Tibial nerve (tissue), 4 donors: Measurements from ENCODE around the gene HPF1. TPM values are rescaled to one million over a fixed set of nuclear protein-coding genes. Genes with fewer than 3 reads are reported as not detected.

Experiments used
- DNase-seq, 2 donors: peaks; one replicate each; pipeline ENCODE4 v3.0.0-alpha.2; 2019; ENCODE audit warnings: low spot score in 2 of 2
- H3K27ac ChIP-seq, 4 donors: fragments of 200-600 bp; sonication (generic) in 3 of 4; one replicate each; pipeline ENCODE4 v1.5.1; 2017 to 2019; ENCODE audit warnings: mild to moderate bottlenecking in 1 of 4
- H3K27me3 ChIP-seq, 2 donors: fragments of 200-600 bp; sonication (generic) in 1 of 2; one replicate each; pipeline versions ENCODE4 v1.5.1 to v1.6.0; 2017 to 2019
- H3K36me3 ChIP-seq, 3 donors: fragments of 200-600 bp; sonication (generic); one replicate each; pipeline ENCODE4 v1.5.1; 2018 to 2019
- H3K4me1 ChIP-seq, 4 donors: fragments of 200-600 bp; sonication (generic) in 3 of 4; one replicate each; pipeline ENCODE4 v1.5.1; 2017 to 2019
- H3K4me3 ChIP-seq, 4 donors: fragments of 200-600 bp; sonication (generic) in 3 of 4; one replicate each; pipeline ENCODE4 v1.5.1; 2017 to 2019; ENCODE audit warnings: mild to moderate bottlenecking in 1 of 4, moderate library complexity in 1 of 4
- H3K9me3 ChIP-seq, 4 donors: fragments of 200-600 bp; sonication (generic) in 3 of 4; one replicate each; pipeline ENCODE4 v1.5.1; 2017 to 2019
- EP300 ChIP-seq, 2 donors: sonication (generic); formaldehyde crosslinking; IDR thresholded peaks; one replicate each; pipeline ENCODE4 v1.6.1; 2017; ENCODE audit warnings: antibody characterized with exemption in 2 of 2, mild to moderate bottlenecking in 1 of 2
- POLR2A ChIP-seq, 2 donors: fragments of 450-650 bp; IDR thresholded peaks; one replicate each; pipeline ENCODE4 v1.6.1; 2017; ENCODE audit warnings: antibody characterized with exemption in 2 of 2, mild to moderate bottlenecking in 2 of 2, moderate library complexity in 2 of 2
- WGBS, 2 donors: methylation state at CpG; one replicate each; pipeline ENCODE4 v1.1.5; 2018; 5-methylcytosine and 5-hydroxymethylcytosine counted together
- total RNA-seq, 4 donors: library from RNA; depleted of rRNA; stranded (reverse); fragments of >200 nt; gene quantifications; one replicate each; pipeline ENCODE4 v1.1.0, GENCODE V29; 2016
- TF ChIP-seq, protein P1 (sequence below), 5 experiments: fragments of 200-600 bp in 3 of 5; fragments of 450-650 bp in 2 of 5; sonication (generic) in 3 of 5; IDR thresholded peaks; one replicate each; pipeline ENCODE4 v1.5.1; 2016 to 2019; ENCODE audit warnings: antibody characterized with exemption in 5 of 5, mild to moderate bottlenecking in 3 of 5, moderate library complexity in 2 of 5

The HPF1 gene
- total RNA-seq, 4 donors from 2014 or later: 14.1 to 33.9 (median 24.5) TPM

DNA sequence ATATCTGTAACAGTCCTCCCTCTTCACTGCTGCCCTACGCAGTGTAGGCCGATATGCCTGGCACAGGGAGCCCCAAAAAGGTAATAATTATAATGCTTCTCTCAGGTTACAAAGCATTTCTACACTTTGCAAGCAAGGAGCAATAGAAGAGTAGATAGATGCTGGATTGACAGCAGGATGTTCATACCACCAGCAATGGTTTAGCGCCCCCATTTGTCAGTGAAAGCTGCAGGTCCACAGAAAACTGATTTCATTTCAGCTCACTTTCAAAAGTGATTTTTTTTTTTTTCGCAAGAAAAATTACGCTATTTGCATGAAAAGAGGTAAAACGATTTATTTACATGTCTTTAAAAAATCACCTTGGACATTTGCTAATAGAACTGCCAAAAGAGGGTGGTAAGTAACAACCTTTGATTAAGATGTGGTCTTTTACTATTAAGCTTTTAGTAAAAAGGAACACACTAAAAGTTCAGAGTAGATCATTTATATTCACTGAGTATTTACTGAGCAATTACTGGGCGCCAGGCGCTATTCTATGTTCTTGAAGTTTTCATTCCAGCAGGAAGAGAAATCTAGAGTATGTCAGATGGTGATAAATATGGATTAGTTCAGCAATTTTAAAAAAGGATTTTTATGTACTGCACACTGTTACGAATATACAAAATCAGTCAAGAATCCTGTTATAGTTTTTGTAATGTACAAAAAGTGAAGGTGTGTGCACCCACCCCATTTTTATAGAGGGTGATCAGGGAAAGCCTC is 34.4 kb downstream of the HPF1 start:
- TF ChIP-seq EP300 (IDR thresholded peaks at IDR 0.05): no peak
- TF ChIP-seq, protein P1, sequence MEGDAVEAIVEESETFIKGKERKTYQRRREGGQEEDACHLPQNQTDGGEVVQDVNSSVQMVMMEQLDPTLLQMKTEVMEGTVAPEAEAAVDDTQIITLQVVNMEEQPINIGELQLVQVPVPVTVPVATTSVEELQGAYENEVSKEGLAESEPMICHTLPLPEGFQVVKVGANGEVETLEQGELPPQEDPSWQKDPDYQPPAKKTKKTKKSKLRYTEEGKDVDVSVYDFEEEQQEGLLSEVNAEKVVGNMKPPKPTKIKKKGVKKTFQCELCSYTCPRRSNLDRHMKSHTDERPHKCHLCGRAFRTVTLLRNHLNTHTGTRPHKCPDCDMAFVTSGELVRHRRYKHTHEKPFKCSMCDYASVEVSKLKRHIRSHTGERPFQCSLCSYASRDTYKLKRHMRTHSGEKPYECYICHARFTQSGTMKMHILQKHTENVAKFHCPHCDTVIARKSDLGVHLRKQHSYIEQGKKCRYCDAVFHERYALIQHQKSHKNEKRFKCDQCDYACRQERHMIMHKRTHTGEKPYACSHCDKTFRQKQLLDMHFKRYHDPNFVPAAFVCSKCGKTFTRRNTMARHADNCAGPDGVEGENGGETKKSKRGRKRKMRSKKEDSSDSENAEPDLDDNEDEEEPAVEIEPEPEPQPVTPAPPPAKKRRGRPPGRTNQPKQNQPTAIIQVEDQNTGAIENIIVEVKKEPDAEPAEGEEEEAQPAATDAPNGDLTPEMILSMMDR (IDR thresholded peaks at IDR 0.05): peak in 1 of 5 experiments; percentile 18
- H3K4me3 ChIP-seq: no peak overlapping the region
- H3K27me3 ChIP-seq: no peaks in the 10 kb centered on the region
- no peaks in the 10 kb centered on the region for H3K9me3 ChIP-seq
- DNase-seq: no peak
- WGBS, 2 donors: 85 to 86% methylated on average over 9 of the region's 9 CpGs
- no peak overlapping the region for H3K27ac ChIP-seq
- peaks cover 0 to 32% (median 0%) of the 10 kb centered on the region in 3 donors for H3K36me3 ChIP-seq
- no peaks in the 10 kb centered on the region for H3K4me1 ChIP-seq

DNA sequence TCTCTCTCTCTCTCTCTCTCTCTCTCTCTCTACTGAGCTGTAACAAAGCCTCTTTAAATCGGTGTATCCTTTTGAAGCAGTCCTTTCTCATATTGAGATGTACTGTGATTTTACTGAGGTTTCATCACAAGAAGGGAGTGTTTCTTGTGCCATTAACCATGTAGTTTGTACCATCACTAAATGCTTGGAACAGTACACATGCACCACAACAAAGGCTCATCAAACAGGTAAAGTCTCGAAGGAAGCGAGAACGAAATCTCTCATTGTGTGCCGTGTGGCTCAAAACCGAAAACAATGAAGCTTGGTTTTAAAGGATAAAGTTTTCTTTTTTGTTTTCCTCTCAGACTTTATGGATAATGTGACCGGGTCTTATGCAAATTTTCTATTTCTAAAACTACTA is 37.2 kb downstream of the HPF1 start:
- Histone ChIP-seq H3K36me3 (peaks cover 0 to 35% (median 0%) of the 10 kb centered on the region in 3 donors), H3K4me1 (no peaks in the 10 kb centered on the region), H3K27ac (no peak overlapping the region), H3K27me3 (no peaks in the 10 kb centered on the region), H3K9me3 (no peaks in the 10 kb centered on the region), H3K4me3 (no peak overlapping the region)
- TF ChIP-seq POLR2A (IDR thresholded peaks at IDR 0.05) (no peak), EP300 (IDR thresholded peaks at IDR 0.05) (no peak)
- TF ChIP-seq, protein P1 (IDR thresholded peaks at IDR 0.05): no peak
- WGBS, 2 donors: 88 to 92% methylated on average over 7 of the region's 7 CpGs
- no peak for DNase-seq

DNA sequence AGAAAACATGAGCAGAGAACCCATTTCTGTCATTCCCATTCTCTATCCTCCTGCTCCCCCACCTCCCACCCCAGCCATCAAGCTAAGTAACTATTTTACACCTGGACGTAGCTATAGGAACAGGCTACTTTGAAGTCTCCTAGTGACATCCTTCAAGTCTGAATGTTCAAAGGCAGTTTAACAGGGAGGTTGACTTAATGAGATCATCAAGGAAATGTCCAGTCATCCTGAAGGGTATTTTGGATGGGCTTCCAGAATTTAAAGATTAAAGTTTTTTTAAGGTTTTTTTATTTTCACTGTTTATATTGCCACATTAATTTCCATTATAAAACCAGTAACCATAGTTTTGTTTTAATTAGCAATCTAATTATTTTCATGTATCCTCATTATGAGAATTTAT is 41.1 kb downstream of the HPF1 start:
- no peak for DNase-seq
- Histone ChIP-seq H3K4me3 (no peak overlapping the region), H3K27me3 (no peaks in the 10 kb centered on the region), H3K4me1 (no peaks in the 10 kb centered on the region), H3K36me3 (peaks cover 0 to 51% (median 0%) of the 10 kb centered on the region in 3 donors), H3K27ac (no peak overlapping the region), H3K9me3 (no peaks in the 10 kb centered on the region)
- TF ChIP-seq EP300 (IDR thresholded peaks at IDR 0.05) (no peak), POLR2A (IDR thresholded peaks at IDR 0.05) (no peak)
- TF ChIP-seq, protein P1 (IDR thresholded peaks at IDR 0.05): no peak
- 76 to 93% methylated on average over 1 of the region's 1 CpG for WGBS, 2 donors

DNA sequence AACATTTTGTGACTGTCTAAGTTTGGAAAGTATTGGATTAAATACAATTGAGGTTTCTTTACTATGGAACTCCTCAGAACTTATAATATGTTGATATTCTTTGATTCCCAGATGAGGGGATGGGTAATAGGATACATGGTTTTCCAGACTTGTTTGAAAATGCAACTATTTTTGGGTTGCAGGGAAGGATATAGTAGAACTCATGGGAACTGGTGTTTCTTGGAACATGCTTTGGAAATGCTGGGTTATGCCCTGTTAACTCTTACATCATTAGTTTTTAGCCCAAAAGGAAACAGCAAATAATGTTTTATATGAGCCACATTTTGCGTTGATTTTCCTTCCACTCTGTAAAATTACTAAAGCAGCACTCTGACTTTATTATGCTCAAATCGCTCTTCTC is 41.9 kb downstream of the HPF1 start:
- Histone ChIP-seq H3K4me1 (no peaks in the 10 kb centered on the region), H3K27me3 (no peaks in the 10 kb centered on the region), H3K4me3 (no peak overlapping the region), H3K9me3 (no peaks in the 10 kb centered on the region), H3K27ac (no peak overlapping the region), H3K36me3 (peaks cover 0 to 49% (median 0%) of the 10 kb centered on the region in 3 donors)
- WGBS, 2 donors: 84 to 90% methylated on average over 2 of the region's 2 CpGs
- DNase-seq: no peak
- TF ChIP-seq POLR2A (IDR thresholded peaks at IDR 0.05) (no peak), EP300 (IDR thresholded peaks at IDR 0.05) (no peak)
- TF ChIP-seq, protein P1 (IDR thresholded peaks at IDR 0.05): no peak

DNA sequence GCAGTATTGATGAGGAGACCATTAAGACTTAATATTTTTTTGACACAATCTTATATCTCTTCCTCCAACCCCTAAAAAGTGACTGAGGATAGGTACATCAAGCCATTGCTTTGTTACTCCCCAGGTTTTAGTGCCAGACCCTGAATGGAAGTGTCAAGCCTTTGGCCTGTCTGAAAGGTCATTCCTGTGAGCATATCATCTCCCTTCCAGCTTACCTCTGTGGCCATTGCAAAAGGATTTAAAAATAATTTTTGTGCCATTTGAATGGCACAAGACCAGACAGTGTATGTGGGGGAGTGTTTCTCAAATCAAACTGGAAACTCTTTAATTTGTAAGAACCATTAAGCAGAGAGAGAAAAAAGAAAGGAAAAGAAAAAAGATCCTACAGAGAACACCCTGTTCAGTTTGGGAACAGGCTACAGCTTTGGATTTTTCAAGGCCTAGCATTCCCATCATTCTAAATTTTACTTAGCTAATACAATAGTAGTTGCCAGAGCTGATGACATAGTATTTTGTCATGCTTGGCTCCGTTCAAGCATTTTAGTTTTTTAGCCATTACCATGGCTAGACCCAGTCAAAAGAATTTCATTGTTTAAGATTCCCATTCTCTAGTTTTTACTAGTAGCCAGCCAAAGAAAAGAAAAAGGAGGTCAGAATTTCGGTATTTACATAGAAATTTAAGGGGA is 49.6 kb downstream of the HPF1 start:
- H3K4me1 ChIP-seq: peaks cover 0 to 16% (median 2%) of the 10 kb centered on the region in 4 donors
- no peaks in the 10 kb centered on the region for H3K9me3 ChIP-seq
- WGBS, 2 donors: 31 to 33% methylated on average over 2 of the region's 2 CpGs
- no peak overlapping the region for H3K4me3 ChIP-seq
- H3K36me3 ChIP-seq: peaks cover 0 to 21% (median 0%) of the 10 kb centered on the region in 3 donors
- no peak for TF ChIP-seq POLR2A (IDR thresholded peaks at IDR 0.05)
- TF ChIP-seq, protein P1 (IDR thresholded peaks at IDR 0.05): no peak
- no peak for TF ChIP-seq EP300 (IDR thresholded peaks at IDR 0.05)
- no peak for DNase-seq
- H3K27ac ChIP-seq: peak overlapping the region in 3 of 4 donors; percentile 46 to 82 (median 58)
- no peaks in the 10 kb centered on the region for H3K27me3 ChIP-seq
